GM20431 (cell line): Measurements from ENCODE around the gene ADAMTS4.

Source experiments
- in situ Hi-C: fragments of 300-500 bp; cut with MseI, MboI; formaldehyde crosslinking; loops from one replicate; pipeline ENCODE4 v1.15.0; 2020; ENCODE audit warnings: low sequenced_read_pairs; ENCODE audit not compliant: unreplicated experiment

Gene ADAMTS4

GRCh38 chr1:161222175-161223019 is 23.5 kb upstream of the ADAMTS4 start:
- in situ Hi-C loops: loop anchor here (10.0 kb wide), 1 partner anchor 152 kb away; no protein-coding TSS in a partner anchor

GRCh38 chr1:161220002-161220401 is 21.1 kb upstream of the ADAMTS4 start:
- in situ Hi-C loops: loop anchor here (10.0 kb wide), 1 partner anchor 155 kb away; no protein-coding TSS in a partner anchor

GRCh38 chr1:161219078-161219892 is 20.4 kb upstream of the ADAMTS4 start:
- in situ Hi-C loops: no loop called here

DNA sequence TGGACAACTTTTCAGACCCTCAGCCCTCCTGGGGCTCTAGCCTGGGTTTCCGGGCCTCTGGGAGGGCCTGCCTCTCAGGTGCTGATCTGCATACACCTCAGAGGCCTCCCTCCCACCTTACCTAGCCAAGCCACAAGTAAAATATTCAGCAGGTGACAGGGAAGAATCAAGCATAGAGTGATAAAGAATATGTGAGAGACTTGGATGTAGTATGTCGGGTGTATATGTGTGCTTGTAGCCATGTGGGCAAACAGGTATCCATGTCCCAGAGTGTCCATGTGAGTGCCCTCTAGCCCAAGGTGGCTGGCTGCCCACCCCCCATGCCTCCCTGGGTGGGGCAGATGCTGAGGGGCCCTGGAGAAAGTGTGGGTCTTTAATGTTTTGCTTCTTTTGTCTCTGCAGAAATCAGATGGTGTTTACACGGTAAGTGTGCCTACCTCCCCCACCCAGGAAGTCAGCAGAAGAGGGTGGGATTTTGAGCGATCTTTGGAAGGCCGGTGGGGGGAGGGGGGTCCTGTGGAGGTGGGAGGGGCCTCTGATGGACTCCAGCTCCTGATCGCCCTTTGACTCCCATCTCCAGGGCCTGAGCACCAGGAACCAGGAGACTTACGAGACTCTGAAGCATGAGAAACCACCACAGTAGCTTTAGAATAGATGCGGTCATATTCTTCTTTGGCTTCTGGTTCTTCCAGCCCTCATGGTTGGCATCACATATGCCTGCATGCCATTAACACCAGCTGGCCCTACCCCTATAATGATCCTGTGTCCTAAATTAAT is 19.6 kb upstream of the ADAMTS4 start:
- in situ Hi-C loops: no loop called here

DNA sequence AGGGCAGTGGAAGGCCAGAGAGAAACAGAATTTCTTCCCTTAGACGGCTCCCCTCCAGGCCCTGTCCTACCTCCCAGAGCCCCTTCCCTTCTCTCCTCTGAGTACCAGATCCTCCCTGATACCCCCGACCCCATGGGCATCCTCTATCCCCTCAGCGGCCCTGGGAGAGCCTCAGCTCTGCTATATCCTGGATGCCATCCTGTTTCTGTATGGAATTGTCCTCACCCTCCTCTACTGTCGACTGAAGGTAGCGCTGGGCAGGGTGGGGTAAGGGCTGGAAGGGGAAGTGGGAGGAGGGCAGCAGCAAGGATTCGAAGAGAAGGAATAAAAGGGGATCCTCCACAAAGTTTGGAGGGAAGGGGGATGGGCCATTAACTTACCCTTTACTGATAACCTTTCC is 19.0 kb upstream of the ADAMTS4 start:
- in situ Hi-C loops: no loop called here

DNA sequence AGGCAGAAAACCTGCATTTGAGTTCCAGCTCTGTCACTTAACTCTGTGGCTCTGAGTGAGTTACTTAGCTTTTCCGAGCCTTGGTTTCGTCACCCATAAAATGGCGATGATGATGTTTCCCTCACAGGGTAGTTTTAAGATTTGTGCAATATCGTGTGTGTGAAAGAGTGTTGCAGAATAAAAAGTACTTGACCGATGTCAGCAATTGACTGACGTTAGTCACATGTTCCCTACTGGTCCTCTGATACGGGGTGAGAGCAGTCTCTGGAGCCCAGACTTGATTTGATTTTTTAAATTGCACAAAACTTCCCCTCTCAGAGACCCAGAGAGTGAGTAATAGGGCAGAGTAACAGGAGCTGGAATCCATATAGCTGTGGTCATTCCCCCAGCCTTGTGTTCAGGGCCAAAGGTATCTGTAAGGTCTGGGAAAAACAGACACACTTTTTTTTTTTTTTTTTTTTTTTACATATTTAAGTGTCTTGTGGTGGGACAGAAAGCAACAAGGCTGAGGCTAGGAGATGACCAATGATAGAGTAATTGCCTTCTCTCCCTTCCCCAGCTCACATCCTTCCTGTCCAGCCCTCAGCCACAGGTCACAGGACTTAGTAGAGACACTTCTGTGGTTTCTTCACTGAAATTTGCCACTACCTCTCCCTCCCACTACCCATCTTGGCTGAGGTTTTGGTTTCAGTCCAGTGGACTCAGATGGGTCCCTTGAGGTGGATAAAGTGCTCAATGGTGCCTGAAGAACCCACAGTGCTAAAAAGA is 18.3 kb upstream of the ADAMTS4 start:
- in situ Hi-C loops: no loop called here

DNA sequence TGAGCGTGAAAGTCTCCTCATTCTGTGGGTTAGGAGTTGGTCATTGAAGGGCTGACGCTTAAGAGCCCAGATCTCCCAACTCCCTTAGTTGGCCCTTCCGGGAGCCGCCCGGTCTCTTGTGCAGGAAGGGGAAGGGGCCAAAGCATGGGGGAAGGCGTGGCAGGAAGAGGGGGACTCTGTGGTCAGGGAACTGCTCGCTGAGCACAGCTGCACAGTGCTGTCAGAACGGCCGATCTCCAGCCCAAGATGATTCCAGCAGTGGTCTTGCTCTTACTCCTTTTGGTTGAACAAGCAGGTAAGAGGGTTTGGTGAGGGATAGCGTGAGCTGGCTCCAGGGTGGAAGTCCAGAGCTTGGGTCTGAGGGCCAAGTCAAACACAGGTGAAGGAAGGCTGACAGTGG is 16.2 kb upstream of the ADAMTS4 start, which contains the start of gene FCER1G:
FCER1G (plus strand) TSS at position 220 of the 400 bp plus-strand sequence; CDS start at position 247, 27 bp downstream.
- in situ Hi-C loops: no loop called here

- in situ Hi-C loops: no loop called here
Observed at GRCh38 chr1:161214369-161214768, 15.5 kb upstream of the ADAMTS4 start.

DNA sequence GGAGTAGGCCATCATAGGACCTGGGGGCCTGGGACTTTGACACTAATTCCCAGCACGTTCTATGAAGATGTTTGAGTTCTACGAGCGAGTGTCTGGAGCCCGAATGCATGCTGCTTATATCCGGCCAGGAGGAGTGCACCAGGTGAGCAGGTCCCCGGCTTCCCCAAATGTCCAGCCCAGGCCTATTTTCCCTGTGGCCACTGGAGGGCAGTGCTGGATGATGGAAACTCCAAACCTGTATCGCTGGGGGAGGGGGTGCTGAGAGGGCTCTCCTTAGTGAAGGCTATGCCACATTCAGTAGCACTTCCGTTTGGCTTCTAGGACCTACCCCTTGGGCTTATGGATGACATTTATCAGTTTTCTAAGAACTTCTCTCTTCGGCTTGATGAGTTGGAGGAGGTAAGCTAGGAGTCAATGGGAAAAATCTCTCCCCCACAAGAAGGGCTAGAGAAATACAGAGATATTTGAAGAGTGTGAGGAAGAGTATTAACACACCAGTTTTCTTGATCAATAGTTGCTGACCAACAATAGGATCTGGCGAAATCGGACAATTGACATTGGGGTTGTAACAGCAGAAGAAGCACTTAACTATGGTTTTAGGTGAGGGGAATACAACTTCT is 11.0 kb upstream of the ADAMTS4 start:
- in situ Hi-C loops: no loop called here

- in situ Hi-C loops: no loop called here
Observed at GRCh38 chr1:161207173-161207572, 8.3 kb upstream of the ADAMTS4 start.

DNA sequence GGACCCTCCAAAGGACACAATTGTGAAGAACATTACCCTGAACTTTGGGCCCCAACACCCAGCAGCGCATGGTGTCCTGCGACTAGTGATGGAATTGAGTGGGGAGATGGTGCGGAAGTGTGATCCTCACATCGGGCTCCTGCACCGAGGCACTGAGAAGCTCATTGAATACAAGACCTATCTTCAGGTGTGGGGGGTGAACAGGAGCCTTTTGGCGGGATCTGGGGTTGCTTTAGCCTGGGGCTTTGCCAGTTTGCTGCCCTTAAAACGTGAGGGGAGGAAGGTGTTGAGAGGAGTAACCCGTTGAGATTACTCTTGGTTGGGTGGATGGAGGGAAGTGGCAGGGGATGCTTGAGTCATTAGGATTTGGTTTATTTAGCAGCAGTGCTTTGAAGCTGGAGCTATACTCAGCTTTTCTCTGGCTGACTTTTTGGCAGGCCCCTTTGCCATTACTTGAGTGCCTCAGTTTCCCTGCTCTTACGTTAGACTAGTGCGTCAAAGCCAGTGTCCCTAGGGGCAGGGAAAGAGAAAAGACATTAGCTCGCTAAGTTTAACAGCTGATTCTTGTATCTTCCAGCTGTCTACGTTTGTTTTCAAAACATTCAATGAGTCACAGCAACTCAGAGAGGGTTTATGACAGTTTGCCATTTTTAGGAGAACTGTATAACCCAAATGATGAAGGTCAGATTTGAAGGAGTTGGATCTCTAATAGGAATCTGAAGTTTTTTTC is 7.7 kb upstream of the ADAMTS4 start:
- in situ Hi-C loops: no loop called here

DNA sequence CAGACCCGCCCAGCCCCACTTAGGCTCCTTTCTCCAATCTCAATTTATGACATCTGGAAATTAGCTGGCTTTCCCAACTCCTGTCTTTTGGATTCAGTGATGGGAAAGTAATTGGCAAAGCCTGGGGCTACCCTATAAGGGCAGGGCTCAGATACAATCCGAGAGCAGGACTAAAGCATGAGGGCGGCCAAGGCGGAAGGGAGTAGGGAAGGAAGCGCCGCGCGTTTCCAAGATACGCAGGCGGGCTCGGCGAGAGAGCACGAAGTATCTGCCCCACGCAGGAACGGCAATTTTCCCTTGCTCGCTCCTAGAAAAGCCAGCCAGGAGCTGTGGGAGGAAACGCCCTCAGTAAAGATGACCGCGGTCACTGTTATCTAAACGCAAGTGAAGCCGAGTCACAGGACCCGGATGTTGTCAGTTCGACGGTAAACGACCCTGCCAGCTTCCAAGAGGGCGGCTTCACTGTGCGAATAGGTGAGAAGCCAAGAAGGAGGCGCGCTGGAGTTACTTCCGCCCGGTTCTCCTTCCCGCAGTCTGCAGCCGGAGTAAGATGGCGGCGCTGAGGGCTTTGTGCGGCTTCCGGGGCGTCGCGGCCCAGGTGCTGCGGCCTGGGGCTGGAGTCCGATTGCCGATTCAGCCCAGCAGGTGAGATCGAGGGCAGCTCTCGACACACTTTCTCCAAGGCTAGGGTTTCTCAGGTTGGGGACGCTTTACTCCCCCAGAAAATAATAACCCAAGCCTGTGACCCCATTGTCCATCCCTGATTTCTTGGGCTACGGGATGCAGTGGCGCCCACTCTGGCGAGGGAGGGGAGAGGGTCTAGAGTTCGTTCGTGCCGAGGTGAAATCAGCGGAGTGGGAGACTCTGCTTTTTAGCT is 3.2 kb upstream of the ADAMTS4 start, which contains the start of gene NDUFS2:
NDUFS2 (plus strand) TSS at position 532 of the 877 bp plus-strand sequence; CDS start at position 551, 19 bp downstream.
- in situ Hi-C loops: no loop called here

GRCh38 chr1:161200992-161201835 is 2.4 kb upstream of the ADAMTS4 start:
- in situ Hi-C loops: no loop called here

GRCh38 chr1:161200421-161200991 is 1.7 kb upstream of the ADAMTS4 start:
- in situ Hi-C loops: no loop called here

GRCh38 chr1:161199506-161200139 is 769 bp upstream of the ADAMTS4 start:
- in situ Hi-C loops: no loop called here
